CD4-positive, alpha-beta T cell treated with Interleukin-2 at 100 ng/mL for 4 hours (primary cell): ENCODE data around the gene TMEM121.

Experiments
- DNase-seq: peaks from one replicate; pipeline ENCODE4 v3.0.0-alpha.2; 2020; ENCODE audit warnings: low spot score

The TMEM121 gene

DNA sequence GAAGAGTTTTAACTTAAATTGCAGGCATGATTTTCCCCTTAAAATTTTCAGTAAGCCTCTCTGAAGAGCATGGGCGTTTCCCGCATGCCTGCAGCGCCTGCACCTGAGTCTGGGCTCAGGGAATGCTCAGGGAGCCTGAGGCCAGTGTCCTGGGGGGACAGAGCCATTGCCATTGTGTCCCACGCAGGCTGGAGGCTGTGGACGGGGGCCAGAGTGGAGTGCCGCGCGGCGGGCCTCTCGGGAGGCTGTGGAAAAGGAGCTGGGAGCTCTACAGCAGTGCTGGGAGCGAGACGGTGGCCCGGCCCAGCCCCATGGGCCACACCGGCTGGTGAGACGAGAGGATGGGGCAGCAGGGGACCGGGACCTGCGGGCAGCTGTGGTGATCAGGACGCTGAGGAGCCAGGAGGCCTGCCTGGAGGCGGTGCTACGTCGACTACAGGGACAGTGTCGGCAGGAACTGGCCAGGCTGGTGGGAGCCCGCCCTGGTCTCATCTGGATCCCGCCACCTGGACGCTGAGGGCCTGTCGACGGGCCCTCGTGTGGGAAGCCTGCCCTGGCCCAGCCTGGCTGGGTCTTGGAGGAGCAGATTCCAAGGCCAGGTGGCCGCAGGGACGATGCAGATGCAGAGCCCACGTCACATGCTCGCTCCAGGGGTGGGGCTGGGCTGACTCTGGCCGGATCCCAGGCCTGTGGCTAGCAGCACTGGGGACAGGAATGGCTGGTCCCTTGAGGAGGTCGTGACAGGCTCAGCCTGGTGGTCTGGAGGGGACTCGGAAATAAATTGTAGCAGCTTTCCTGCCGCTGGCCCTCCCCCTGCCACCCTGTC lies 27.7 kb upstream of the TMEM121 start:
- no peak for DNase-seq

DNA sequence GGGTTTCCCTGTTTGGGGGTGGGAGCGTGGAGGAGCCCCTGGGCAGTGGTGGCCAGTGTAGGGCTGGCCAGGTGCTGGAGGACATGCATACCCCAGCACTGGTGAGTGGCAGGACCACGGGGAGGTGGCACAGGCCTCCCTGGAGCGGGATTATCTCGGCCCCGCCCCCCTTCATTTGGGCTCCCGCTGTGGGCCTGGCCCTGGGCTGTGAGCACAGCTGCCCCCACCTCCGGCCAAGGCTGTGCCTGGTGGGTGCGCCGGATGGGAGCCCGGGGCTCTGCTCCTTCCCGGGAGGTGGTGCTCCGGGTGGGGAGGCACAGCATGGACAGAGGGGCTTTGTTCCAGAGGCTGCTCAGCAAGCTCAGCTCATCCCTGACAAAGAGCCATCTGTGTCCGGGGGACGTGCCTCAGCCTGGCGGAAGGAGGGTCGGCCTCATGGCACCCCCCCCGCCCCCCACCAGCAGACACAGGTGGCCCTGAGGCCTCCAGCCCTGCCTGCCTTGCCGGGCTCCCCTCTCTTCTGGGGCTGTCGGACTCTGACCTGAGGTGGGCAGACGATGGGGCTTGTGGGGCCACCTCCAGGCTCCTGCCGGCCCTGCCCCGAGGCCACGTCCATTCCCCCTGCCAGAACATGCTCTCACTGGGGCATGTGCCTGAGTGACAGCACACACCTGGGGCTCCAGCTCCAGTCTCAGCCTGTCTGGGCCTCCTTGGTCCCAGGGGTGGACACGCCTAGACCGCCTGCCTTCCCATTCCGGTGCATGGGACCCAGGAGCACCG lies 26.9 kb upstream of the TMEM121 start:
- peak; percentile 22 for DNase-seq

DNA sequence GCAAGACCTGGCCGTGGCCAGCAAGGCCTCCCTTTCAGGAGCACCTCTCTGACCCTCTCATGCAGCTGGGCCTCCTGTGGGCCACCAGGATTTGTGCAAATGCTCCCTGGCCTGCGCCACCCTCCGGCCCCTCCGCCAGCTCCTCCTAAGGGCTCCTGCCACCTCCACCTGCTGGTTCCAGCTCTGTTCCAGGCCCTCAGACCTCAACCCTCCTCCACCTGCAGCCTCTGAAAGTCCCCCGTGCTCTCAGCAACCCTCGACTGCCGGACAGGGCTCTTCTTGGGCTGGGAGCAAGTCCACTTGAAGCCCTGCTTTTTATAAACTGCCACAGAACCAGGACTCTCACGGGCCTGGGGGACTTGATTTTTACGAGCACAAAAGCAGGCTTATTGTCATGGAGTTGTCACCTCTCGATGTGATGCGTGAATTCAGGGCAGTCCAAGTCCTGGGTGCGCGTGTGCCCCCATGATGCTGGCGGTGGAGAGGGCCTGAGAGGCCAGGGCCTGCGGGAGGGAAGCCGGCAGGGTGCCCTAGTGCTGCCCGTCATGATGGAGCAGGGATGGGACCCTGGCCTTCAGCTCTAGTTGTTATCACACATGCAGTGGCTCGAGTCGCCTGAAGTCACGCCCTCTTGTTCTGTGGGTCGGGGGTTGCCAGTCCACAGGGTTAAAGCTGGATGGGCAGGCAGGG lies 26.2 kb upstream of the TMEM121 start:
- DNase-seq: no peak

DNA sequence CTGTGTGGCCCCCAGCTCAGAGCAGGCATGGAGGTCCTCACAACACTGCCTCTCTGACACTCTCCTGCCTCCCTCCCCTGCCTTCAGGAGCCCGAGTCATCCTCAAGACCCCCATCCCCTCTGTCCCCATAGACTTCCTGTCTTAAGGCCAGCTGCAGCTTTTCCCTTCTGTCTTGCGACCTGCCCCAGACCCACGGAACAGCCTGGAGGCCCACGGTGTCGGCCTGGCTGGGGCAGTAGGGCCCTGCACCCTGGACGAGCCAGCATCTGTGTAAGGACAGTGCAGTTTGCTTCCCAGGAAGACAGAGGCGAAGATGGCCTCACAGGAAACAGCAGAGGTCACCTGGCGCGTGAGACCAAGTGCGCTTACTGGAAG lies 25.7 kb upstream of the TMEM121 start:
- no peak for DNase-seq

DNA sequence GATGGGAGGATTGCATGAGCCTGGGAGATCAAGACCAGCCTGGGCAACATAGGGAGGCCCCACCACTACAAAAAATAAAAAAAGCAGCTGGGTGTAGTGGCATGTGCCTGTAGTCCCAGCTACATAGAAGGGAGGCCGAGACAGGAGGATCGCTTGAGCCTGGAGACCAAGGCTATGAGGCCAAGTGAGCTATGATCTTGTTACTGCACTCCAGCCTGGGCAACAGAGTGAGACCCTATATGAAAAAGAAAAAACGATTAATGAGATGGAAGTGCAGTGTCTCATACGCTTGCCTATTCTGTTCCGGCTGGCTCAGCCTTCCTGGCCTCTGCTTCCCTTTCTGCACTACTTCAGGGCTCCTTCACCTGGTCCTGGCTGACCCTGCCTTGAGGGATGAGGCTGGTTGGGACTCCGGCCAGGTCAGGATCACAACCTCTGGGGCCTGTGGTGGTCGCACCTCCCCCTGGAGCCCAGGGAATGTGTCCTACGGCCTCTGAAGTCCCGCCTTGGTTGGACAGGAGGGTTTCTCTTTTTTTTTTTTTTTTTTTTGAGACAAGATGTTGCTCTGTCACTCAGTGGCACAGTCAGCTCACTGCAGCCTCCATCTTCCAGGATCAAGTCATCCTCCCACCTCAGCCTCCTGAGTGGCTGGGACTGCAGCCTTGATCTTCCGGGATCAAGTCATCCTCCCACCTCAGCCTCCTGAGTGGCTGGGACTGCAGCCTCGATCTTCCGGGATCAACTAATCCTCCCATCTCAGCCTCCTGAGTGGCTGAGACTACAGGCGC lies 24.7 kb upstream of the TMEM121 start:
- no peak for DNase-seq

DNA sequence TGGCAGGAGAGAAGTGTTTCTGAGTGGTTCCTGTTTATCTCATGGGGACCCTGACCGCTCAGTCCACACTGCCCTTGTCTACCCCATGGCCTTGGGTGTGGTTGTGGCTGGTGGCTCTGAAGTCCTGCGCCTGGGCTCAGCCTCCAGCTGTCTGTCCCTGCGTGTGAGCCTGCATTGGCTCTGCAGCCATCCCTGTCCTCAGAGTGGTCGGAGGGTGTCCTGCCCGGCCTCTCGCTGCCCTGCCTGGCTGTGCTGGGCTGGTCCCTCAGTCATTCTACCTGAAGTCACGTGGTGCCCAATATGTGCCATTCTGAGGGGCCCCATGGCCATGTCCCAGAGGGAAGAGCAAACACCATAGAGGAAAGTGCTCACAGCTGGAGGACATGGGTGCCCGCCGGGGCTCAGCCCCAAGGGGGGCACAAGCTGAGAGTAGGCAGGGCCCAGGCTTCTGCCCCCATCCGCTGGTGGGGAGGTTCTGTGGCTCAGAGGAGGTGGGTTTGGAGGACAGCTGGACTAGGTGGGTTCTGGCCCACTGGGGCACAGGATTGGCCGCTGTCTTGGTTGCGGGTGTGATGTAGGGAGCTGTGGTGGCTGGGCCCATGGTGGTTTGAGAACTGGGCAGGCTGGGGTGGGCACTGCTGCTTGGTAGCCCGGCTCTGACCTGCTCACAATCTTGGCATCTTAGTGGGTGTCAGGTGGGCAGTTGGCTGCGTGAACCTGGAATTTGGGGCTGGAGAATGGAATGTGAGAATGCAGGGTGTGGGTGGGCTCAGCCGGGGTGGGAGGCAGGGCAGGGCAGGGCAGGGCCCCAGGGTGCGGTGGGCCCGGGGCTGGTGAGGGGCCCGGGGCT lies 23.7 kb upstream of the TMEM121 start:
- DNase-seq: no peak

DNA sequence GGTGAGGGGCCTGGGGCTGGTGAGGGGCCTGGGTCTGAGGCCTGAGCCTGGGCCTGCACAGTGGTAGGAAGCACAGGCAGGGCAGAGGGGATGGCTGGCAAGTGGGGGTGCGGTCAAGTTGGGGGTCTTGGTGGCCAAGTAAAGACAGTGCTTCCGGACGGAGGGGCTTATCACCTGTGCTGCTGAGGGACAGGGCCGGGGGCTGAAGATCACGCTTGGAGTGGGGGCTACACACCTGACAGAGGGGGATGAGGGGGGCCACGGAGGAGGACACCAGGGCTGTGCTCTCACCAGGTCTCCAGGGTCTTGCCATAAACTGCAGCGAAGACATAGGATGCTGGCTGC lies 23.1 kb upstream of the TMEM121 start:
- DNase-seq: no peak

DNA sequence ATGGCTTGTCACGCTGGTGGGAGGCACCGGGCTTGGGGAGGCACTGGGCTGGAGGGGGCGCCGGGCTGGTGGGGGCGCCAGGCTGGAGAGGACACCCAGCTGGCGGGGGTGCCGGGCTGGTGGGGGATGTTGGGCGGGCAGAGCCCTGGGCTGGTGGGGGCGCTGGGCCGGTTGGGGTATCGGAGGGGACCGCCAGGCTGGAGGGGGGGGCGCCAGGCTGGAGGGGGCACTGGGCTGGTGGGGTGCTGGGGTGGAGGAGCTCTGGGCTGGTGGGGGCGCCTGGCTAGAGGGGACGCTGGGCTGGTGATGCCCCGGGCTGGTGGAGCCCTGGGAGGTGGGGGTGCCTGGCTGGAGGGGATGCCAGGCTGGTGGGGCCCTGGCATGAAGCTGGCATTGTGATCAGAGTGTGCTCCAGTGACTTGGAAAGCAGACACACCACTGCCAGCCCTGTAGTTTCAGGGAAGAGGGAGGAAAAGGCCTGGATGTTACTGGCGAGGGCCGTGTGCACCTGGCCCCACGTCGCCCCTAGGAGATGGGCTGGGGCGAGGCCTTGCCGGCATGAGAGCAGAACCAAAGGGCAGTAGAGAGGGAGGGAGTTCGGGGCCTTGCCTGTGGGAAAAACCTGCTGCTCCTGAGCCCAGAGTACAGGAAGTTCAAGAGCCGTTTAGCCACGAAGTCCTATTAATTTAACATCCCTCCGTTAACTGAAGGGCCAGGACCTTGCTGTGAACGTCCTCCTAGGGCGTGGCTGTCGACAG lies 22.3 kb upstream of the TMEM121 start:
- DNase-seq: no peak

DNA sequence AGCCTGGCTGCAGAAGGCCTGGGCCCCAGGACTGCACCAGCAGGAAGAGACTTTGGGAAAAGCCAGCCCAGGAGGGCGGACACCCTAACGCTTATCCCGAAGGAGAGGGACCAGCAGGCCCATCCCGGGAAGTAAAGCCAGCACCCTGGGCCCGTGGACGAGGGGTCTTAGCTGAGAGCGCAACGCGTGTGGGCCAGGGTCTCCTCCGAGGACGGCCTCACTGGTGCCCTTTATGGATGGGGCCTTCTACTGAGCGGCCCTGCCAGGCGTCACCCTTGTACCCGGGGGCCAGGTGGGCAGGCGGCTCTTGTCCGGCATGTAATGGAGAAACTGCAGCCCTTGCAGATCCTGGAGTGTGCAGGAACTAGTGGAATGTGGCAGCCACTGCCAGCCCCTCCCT lies 21.3 kb upstream of the TMEM121 start:
- DNase-seq: no peak

DNA sequence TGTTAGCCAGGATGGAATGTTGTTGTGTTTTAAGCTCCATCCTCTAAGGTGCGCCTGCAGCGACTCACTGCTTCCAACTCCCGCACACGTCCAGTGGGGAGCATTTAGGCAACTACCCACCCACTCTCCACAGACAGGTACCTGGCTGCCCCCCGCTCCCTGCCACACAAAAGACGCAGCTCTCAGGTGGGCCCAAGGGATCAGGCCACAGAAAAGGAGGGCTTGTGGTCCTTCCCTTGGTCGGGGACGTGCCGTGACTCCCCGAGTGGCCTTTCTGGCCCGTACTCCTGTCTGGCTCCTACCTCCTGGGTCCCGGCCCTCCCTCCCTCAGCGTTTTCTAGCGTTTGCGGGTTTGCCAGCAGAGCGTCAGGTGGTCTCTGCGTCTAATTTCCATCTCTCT lies 19.1 kb upstream of the TMEM121 start:
- no peak for DNase-seq

DNA sequence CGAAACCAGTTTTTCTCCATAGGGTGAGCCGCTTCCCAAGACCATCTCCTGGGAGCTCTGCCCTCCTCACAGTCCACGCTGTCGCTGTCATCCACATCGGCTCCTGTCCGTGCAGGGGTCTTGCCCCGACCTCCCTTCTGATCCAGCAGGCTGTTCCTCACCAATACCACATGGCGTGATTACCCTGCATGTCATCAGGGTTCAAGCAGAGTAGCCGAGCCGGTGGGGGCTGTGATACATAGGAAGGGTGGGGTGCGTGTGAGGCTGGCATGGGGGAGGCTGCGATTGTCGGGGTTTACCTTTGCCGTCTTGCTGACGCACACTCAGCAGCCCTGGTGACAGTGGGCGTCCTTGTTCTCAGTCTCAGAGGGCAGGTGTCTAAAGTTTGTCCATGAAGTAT lies 18.3 kb upstream of the TMEM121 start:
- no peak for DNase-seq

DNA sequence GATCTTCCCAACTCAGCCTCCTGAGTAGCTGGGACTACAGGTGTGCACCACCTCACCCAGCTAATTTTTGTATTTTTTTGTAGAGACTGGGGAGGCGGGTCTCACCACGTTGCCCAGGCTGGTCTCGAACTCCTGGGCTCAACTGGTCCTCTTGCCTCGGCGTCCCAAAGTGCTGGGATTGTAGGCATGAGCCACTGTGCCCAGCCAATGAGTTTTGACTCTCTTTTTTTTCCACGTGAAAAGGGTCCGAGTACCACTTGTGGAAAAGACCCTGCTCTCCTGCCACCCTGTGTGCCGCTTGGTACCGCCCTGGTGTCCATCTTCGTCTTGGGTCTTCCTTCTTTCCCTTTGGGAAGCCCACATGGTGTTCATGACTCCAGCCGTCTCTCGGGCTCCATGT lies 17.8 kb upstream of the TMEM121 start:
- DNase-seq: no peak

DNA sequence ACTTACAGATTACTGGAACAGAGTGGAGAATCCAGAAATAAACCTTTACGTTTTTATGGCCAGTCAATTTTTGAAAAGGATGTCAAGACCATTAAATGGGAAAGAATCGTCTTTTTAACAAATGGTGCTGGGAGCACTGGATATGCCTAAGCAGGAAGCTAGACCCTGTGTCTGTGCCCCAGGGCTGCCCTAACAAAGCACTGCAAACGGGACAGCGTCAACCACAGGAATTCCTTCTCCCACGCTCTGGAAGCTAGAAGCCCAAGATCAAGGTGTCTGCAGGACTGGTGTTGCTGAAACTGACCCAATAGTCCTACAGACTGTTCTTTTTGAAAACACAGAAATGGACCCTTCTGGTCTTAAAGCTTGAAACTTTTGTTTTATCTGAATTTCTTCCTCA lies 9.3 kb upstream of the TMEM121 start:
- no peak for DNase-seq

DNA sequence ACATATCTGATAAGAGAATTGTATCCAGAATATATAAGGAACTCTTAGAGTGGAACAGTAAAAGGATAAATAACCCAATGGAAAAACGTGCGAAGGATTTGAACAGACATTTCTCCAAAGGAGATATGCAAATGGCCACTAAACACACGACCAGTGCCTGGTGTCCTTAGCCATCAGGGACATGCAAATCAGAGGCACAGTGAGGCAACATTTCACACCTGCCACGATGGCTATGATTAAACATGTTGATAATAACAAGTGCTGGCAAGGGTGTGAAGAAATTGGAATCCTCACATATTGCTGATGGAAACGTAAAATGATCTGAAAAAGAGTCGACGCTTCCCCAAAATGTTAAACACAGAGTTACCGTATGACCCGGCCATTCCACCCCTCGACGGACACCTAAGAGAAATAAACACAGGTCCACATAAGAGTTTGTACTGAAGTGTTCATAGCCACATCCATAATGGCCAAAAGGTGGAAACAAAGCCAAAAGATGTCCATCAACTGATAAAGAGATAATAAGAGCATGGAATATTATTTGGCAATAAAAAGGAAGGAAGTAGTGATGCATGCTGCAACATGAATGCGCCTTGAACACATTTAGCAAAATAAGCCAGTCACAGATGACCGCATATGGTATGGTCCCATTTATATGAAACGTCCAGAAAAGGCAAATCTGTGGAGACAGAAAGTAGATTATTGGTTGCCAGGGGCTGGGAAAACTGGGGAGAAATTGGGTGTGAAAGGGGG lies 6.3 kb upstream of the TMEM121 start:
- no peak for DNase-seq

DNA sequence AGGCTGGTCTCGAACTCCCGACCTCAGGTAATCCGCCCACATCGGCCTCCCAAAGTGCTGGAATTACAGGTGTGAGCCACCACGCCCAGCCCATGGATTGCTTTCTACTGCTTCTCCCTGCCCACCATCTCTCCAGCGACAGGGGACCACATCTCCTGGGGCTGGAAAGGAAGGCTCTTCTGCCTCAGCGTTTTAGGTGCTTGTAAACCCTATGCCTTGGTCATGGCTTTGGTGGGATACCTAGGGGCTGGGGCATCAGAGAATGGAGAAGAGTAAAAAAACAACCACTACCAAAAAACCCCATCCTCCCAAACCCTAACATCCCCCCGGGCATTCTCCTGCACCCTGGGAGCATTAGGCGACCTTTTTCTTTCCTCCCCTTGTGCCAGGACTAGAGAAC lies 1.1 kb upstream of the TMEM121 start:
- no peak for DNase-seq

DNA sequence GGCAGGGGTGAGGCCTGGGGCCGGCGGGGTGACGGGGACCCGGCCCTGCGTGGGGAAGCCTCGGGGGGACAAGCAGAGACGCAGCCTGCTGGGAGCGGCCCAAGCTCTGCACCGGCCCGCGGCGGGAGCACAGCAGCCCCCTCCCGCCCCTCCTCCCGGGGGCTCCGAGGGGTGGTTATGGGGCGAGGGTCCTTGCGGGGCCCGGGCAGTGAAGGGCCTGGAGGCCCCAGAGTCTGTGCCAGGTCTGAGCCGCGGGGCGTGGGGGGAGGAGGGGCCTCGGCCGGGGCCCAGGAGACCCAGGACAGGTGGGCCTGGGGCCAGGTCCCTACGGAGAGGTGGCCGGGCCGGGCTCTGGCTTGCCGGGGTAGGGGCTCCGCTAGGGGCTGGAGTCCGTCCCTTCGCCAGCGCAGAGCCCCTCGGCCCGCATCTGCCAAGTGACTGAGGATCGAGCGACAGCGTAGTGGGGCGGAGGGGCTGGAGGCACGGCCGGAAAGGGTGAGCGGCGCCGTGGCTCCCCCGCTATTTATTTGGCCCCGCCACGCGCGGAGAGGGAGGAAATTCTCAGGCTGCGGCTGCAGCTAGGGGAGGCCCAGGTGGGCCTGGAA lies 495 bp downstream of the TMEM121 start:
- no peak for DNase-seq

DNA sequence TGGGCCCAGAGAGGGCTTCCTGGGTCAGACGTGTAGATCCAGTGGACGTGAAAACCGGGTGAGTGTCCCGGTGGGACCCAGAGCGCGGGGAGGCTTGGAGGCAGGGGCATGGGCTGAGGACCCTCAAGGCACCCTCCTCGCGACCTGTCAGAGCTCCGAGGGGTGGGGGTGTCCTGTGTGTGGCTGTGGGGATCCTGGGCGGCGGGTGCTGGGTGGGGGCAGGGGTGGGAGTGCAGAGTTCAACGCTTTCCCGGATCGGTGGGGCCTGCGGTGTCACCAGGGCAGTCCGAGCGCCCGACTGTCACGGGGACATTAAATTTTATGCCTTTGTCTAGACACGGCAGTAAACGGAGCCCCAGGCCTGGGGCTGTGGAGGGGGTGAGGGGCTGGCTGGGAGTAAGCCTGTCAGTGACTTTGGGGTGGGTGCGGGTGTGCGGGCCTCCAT lies 1.0 kb downstream of the TMEM121 start:
- DNase-seq: no peak

DNA sequence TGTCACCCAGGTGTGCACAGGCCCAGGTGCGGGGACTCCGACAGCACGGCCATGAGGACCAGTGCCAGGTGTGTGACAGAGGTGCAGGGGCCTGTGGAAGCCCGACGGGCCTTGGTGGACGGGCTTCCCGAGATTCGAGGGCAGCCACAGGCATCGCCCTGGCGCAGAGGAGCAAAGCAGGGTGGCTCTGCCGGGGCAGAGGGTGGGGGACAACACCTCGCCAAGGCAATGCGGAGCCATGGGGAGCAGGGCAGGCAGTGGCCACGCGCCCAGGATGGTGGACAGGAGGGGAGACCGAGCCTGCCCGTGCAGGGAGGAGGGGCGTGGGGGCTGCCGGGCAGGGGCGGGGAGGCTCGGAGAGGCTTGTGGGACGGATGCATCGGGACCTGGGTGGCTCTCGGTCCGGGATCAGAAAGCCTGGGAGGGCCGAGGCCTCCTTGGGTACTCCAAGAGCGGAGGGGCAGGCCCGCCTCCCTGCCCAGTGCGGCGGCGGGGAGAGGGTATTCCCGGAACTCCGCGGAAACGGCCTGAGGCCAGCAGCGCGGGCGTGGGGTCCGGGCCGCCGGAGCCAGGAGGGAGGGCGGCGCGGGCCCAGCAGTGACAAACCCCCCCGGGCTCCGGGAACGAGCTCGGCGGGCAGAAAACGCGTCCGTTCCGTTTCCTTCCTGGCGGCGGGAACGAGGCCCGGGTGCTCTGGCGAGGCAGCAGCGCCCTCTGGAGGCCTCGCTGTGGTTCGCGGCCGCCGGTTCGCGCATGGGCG lies 1.6 kb downstream of the TMEM121 start:
- DNase-seq: peak; percentile 81
